Ishikawa (cell line): ENCODE measurements around the gene RABGAP1L.

Experiments
- CEBPB ChIP-seq: IDR thresholded peaks from 2 replicates; pipeline ENCODE4 v1.6.1; 2012
- CREB1 ChIP-seq: IDR thresholded peaks from 2 replicates; pipeline ENCODE4 v1.6.1; 2012; ENCODE audit warnings: low read depth
- EGR1 ChIP-seq: IDR thresholded peaks from 2 replicates; pipeline ENCODE4 v1.6.1; 2012
- EP300 ChIP-seq: IDR thresholded peaks from 2 replicates; pipeline ENCODE4 v1.6.1; 2012; ENCODE audit warnings: borderline replicate concordance
- FOXM1 ChIP-seq: IDR thresholded peaks from 2 replicates; pipeline ENCODE4 v1.6.1; 2012; ENCODE audit warnings: low read depth, borderline replicate concordance
- NFIC ChIP-seq: IDR thresholded peaks from 2 replicates; pipeline ENCODE4 v1.6.1; 2012
- RAD21 ChIP-seq: IDR thresholded peaks from 2 replicates; pipeline ENCODE4 v1.6.1; 2012; ENCODE audit warnings: low read depth
- TAF1 ChIP-seq: IDR thresholded peaks from 2 replicates; pipeline ENCODE4 v1.6.1; 2012; ENCODE audit warnings: low read depth, mild to moderate bottlenecking
- TCF12 ChIP-seq: IDR thresholded peaks from 2 replicates; pipeline ENCODE4 v1.6.1; 2012; ENCODE audit warnings: low read depth
- TEAD4 ChIP-seq: IDR thresholded peaks from 2 replicates; pipeline ENCODE4 v1.6.1; 2012
- YY1 ChIP-seq: IDR thresholded peaks from 2 replicates; pipeline ENCODE4 v1.6.1; 2012; ENCODE audit warnings: low read depth
- ZBTB7A ChIP-seq: IDR thresholded peaks from 2 replicates; pipeline ENCODE4 v1.6.1; 2012; ENCODE audit warnings: low read depth
- TF ChIP-seq, protein P1 (sequence below): IDR thresholded peaks from 2 replicates; pipeline ENCODE4 v1.6.1; 2012; ENCODE audit warnings: low read depth, mild to moderate bottlenecking
- TF ChIP-seq, protein P2 (sequence below): IDR thresholded peaks from 2 replicates; pipeline ENCODE4 v1.6.1; 2012
- TF ChIP-seq, protein P3 (sequence below): IDR thresholded peaks from 2 replicates; pipeline ENCODE4 v1.6.1; 2012

Gene RABGAP1L

DNA sequence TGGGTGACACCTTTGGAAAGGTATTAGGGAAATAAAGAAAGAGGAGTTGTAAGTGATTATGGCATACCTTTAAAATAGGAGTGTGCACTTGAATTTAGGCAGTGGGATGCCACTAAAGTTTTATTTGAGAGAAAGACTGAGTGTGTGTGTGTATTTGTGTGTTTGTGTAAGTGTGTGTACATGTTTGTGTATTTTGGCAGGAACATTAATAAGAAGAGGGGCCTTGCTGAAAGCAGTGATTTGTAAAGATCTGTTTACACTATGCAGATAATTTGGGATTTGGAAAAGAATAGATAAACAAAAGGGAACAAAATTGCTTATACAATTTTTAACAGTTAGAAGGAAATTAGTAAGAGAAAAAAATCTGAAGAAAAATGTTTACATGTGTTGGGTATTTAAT, 409.2 kb downstream of the RABGAP1L start:
- no peak for TF ChIP-seq ZBTB7A
- no peak for TF ChIP-seq YY1
- TF ChIP-seq TEAD4 = no peak
- TF ChIP-seq CEBPB = no peak
- no peak for TF ChIP-seq TAF1
- TF ChIP-seq, protein P1, sequence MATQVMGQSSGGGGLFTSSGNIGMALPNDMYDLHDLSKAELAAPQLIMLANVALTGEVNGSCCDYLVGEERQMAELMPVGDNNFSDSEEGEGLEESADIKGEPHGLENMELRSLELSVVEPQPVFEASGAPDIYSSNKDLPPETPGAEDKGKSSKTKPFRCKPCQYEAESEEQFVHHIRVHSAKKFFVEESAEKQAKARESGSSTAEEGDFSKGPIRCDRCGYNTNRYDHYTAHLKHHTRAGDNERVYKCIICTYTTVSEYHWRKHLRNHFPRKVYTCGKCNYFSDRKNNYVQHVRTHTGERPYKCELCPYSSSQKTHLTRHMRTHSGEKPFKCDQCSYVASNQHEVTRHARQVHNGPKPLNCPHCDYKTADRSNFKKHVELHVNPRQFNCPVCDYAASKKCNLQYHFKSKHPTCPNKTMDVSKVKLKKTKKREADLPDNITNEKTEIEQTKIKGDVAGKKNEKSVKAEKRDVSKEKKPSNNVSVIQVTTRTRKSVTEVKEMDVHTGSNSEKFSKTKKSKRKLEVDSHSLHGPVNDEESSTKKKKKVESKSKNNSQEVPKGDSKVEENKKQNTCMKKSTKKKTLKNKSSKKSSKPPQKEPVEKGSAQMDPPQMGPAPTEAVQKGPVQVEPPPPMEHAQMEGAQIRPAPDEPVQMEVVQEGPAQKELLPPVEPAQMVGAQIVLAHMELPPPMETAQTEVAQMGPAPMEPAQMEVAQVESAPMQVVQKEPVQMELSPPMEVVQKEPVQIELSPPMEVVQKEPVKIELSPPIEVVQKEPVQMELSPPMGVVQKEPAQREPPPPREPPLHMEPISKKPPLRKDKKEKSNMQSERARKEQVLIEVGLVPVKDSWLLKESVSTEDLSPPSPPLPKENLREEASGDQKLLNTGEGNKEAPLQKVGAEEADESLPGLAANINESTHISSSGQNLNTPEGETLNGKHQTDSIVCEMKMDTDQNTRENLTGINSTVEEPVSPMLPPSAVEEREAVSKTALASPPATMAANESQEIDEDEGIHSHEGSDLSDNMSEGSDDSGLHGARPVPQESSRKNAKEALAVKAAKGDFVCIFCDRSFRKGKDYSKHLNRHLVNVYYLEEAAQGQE = no peak
- TF ChIP-seq EP300 = no peak
- no peak for TF ChIP-seq FOXM1
- TF ChIP-seq, protein P2, sequence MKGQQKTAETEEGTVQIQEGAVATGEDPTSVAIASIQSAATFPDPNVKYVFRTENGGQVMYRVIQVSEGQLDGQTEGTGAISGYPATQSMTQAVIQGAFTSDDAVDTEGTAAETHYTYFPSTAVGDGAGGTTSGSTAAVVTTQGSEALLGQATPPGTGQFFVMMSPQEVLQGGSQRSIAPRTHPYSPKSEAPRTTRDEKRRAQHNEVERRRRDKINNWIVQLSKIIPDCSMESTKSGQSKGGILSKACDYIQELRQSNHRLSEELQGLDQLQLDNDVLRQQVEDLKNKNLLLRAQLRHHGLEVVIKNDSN = no peak

DNA sequence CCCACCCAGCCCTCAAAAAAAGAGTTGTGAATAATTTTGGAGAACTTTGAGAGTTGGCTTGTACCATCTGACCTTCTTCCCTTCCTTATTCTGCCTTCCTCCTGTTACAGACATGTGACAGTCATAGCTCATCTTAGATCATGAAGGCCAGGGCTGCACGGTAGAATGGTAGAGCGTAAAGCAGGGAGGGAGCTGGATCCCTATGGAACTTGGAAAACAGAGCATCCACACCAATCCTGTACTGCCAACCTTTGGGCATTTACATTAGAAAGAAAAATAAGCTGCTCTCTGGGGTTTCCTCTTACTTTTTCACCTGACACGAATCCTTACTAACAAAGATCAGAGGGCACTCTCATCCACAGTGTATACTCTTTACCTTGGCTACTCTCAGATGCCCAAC, 409.9 kb downstream of the RABGAP1L start:
- TF ChIP-seq, protein P2 = no peak

DNA sequence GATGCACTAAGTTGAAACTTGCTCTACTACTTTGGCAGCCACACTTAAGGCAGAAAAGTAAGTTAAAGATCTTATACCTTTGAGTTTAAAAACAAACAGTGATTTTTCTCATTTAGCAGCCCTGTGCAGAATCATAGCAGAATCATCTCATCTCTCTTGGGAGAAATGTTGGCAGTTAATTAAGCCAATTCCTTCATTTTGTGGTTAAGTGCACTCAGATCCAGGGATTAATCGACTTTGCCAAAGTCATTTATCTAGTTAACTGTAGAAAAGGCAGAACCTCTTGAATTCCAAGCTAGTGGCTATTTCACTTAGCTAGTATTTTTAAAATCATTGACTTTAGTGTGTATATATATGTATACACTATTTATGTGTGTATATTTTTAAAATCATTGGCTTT, 413.5 kb downstream of the RABGAP1L start:
- TF ChIP-seq TEAD4 (no peak), EGR1 (no peak), EP300 (no peak), CREB1 (no peak), FOXM1 (no peak), NFIC (no peak), TAF1 (no peak), CEBPB (no peak), RAD21 (no peak), TCF12 (no peak), YY1 (no peak), ZBTB7A (no peak)
- TF ChIP-seq, protein P1 = no peak
- TF ChIP-seq, protein P3, sequence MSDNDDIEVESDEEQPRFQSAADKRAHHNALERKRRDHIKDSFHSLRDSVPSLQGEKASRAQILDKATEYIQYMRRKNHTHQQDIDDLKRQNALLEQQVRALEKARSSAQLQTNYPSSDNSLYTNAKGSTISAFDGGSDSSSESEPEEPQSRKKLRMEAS = no peak
- TF ChIP-seq, protein P2 = no peak

DNA sequence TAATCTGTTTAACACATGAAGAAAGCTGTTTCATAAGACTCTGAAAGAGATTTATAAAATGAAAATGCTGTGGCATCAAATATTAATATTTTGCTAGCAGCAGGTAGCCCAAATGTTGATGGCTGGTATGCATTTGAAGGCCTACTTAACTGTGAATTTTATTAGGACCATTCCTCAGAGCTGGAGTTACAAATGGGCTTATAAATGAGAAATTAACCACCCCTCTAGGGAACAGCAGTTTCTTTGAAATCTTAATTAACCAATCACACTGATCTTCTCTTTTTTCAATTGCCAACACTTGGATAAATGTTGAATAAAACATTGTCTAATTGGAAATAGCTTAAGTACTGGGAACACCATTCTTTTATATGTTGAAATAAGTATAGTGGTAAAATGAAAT, 418.4 kb downstream of the RABGAP1L start:
- TF ChIP-seq TCF12 (no peak), ZBTB7A (no peak), FOXM1 (no peak), RAD21 (no peak), EGR1 (no peak), YY1 (no peak), TEAD4 (no peak), NFIC (no peak), TAF1 (no peak), CEBPB (no peak), EP300 (no peak), CREB1 (no peak)
- TF ChIP-seq, protein P3 = no peak
- TF ChIP-seq, protein P2 = no peak
- TF ChIP-seq, protein P1 = no peak
